ENCODE results near the gene MYBBP1A. TPM values are rescaled to one million over a fixed set of nuclear protein-coding genes. Genes with fewer than 3 reads are reported as not detected.

MYBBP1A gene
- total RNA-seq, 4 donors from 2014 or later = 73.4 to 127 (median 83.8) TPM

- H3K4me3 ChIP-seq = peak overlapping the region; percentile 60
- H3K27ac ChIP-seq = no peak overlapping the region
- TF ChIP-seq, protein P1, sequence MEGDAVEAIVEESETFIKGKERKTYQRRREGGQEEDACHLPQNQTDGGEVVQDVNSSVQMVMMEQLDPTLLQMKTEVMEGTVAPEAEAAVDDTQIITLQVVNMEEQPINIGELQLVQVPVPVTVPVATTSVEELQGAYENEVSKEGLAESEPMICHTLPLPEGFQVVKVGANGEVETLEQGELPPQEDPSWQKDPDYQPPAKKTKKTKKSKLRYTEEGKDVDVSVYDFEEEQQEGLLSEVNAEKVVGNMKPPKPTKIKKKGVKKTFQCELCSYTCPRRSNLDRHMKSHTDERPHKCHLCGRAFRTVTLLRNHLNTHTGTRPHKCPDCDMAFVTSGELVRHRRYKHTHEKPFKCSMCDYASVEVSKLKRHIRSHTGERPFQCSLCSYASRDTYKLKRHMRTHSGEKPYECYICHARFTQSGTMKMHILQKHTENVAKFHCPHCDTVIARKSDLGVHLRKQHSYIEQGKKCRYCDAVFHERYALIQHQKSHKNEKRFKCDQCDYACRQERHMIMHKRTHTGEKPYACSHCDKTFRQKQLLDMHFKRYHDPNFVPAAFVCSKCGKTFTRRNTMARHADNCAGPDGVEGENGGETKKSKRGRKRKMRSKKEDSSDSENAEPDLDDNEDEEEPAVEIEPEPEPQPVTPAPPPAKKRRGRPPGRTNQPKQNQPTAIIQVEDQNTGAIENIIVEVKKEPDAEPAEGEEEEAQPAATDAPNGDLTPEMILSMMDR (IDR thresholded peaks at IDR 0.05) = no peak
- TF ChIP-seq POLR2A (IDR thresholded peaks at IDR 0.05) = no peak
- no peak for TF ChIP-seq EP300 (IDR thresholded peaks at IDR 0.05)
- no peak for TF ChIP-seq POLR2AphosphoS5 (IDR thresholded peaks at IDR 0.05)
- WGBS = 49% methylated on average over 18 of the region's 57 CpGs
- H3K27me3 ChIP-seq = peaks cover 49% of the 10 kb centered on the region
- H3K4me1 ChIP-seq = peaks cover 17% of the 10 kb centered on the region
- no peaks in the 10 kb centered on the region for H3K36me3 ChIP-seq
- DNase-seq (ENCODE audit: low spot score in 2 of 2) = no peak
- H3K9me3 ChIP-seq = no peaks in the 10 kb centered on the region
These were observed 29.9 kb upstream of the MYBBP1A start for GRCh38 chr17:4584917-4585637.

GRCh38 chr17:4584101-4584916 lies 29.1 kb upstream of the MYBBP1A start, which contains the start of gene SMTNL2:
TSS of gene SMTNL2 (plus strand) at chr17:4584529. CDS start at chr17:4584606, 77 bp downstream.
- no peak for TF ChIP-seq EP300 (IDR thresholded peaks at IDR 0.05)
- no peak for TF ChIP-seq POLR2A (IDR thresholded peaks at IDR 0.05)
- peaks cover 17% of the 10 kb centered on the region for H3K4me1 ChIP-seq
- no peaks in the 10 kb centered on the region for H3K9me3 ChIP-seq
- H3K4me3 ChIP-seq = peak within 1 kb of the TSS; percentile 60
- peaks cover 49% of the 10 kb centered on the region for H3K27me3 ChIP-seq
- no peaks in the 10 kb centered on the region for H3K36me3 ChIP-seq
- WGBS = 3% methylated on average over 12 of the region's 100 CpGs
- H3K27ac ChIP-seq = no peak within 1 kb of the TSS
- DNase-seq (ENCODE audit: low spot score in 2 of 2) = no peak

- no peak for DNase-seq (ENCODE audit: low spot score in 2 of 2)
- Histone ChIP-seq H3K9me3 (no peaks in the 10 kb centered on the region), H3K36me3 (no peaks in the 10 kb centered on the region), H3K27me3 (peaks cover 49% of the 10 kb centered on the region), H3K4me1 (peaks cover 17% of the 10 kb centered on the region), H3K4me3 (peak overlapping the region; percentile 60), H3K27ac (no peak overlapping the region)
- 26% methylated on average over 11 of the region's 12 CpGs for WGBS
- TF ChIP-seq POLR2AphosphoS5 (IDR thresholded peaks at IDR 0.05) = no peak
- TF ChIP-seq, protein P1 (IDR thresholded peaks at IDR 0.05) = peak in 1 of 2 donors; percentile 16
These were observed 28.6 kb upstream of the MYBBP1A start for GRCh38 chr17:4583782-4584100.

GRCh38 chr17:4583206-4583605 lies 28.0 kb upstream of the MYBBP1A start:
- Histone ChIP-seq H3K4me1 (peaks cover 17% of the 10 kb centered on the region), H3K4me3 (no peak overlapping the region), H3K27ac (no peak overlapping the region), H3K9me3 (no peaks in the 10 kb centered on the region), H3K27me3 (peaks cover 49% of the 10 kb centered on the region), H3K36me3 (no peaks in the 10 kb centered on the region)
- no peak for DNase-seq (ENCODE audit: low spot score in 2 of 2)
- no peak for TF ChIP-seq POLR2AphosphoS5 (IDR thresholded peaks at IDR 0.05)
- no peak for TF ChIP-seq POLR2A (IDR thresholded peaks at IDR 0.05)
- TF ChIP-seq, protein P1 (IDR thresholded peaks at IDR 0.05) = no peak
- no peak for TF ChIP-seq EP300 (IDR thresholded peaks at IDR 0.05)
- WGBS = 84% methylated on average over 3 of the region's 3 CpGs

DNA sequence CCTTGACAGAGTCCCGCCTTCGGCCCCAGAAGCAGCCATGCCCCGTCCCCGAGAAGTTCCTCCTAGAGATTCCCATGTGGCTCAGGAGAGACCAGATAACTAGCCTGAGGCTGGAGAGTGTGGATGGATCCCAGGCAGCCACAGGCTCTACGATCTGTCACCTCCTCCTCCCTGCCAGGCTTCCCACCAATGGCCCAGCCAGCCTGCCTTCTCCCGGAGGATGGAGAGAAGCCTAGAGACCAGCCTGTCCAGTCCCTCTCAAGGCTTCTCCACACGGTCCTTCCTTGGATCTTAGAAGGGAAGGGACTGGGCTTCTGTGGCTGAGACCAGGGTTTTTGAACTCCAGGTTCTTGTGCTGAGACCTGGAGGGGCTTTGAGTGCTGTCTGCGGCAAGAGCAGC lies 27.5 kb upstream of the MYBBP1A start:
- H3K27ac ChIP-seq = no peak overlapping the region
- DNase-seq (ENCODE audit: low spot score in 2 of 2) = no peak
- peaks cover 17% of the 10 kb centered on the region for H3K4me1 ChIP-seq
- H3K9me3 ChIP-seq = no peaks in the 10 kb centered on the region
- no peak overlapping the region for H3K4me3 ChIP-seq
- TF ChIP-seq EP300 (IDR thresholded peaks at IDR 0.05) (no peak), POLR2AphosphoS5 (IDR thresholded peaks at IDR 0.05) (no peak), POLR2A (IDR thresholded peaks at IDR 0.05) (no peak)
- TF ChIP-seq, protein P1 (IDR thresholded peaks at IDR 0.05) = no peak
- H3K27me3 ChIP-seq = peaks cover 49% of the 10 kb centered on the region
- H3K36me3 ChIP-seq = no peaks in the 10 kb centered on the region
- 83% methylated on average over 7 of the region's 8 CpGs for WGBS
